ENCODE data around the gene ZNF662. TPM values are rescaled to one million over a fixed set of nuclear protein-coding genes. Genes with fewer than 3 reads are reported as not detected.

The ZNF662 gene
- total RNA-seq, 1 experiment from 2014 or later, result not detected

DNA sequence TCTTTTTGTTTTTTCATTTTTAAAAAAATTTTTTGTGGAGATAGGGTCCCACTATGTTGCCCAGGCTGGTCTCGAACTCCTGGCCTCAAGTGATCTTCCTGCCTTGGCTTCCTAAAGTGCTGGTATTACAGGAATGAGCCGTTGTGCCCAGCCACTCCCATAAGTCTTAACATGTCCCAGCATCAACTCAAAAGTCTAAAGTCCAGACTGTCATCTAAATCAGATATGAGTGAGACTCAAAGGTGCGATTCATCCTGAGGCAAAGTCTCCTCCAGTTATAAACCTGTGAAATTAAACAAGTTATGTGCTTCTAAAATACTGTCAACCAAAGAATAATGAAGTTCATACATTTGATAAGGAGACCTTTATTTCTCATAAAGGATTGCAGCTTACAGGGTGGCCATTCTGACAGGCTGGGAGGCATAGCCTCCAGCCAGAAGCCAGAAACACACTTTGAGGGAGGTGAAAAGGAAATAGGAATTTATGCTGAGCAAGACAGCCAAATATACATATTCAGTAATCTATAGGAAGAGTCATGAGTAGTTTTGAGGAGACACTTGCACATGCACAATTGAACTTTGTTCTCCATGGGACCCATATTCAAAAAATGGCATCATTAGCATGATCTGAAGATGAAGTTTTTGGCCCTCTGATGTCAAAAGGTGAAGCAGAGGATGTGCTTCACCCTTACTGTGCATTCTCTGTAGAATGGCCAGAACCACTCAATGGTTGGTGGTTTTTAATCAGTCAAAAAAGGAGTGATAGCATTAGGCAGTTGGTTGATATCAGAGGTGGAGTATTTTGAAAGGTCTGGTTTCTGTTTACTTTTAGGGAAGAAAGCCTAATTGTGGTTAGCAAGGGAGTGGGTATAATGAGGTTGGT is 11.0 kb upstream of the ZNF662 start:
- Histone ChIP-seq H2BK12ac (ENCODE audit: insufficient read length, low read depth, low read length) (no peak overlapping the region), H2BK5ac (ENCODE audit: insufficient read length, low read length) (no peak overlapping the region), H3K4me2 (ENCODE audit: insufficient read depth, insufficient read length, low read length) (no peak overlapping the region), H4K8ac (replicated peaks; ENCODE audit: insufficient read length, low read depth, low read length) (no peak overlapping the region), H3K27ac (ENCODE audit: insufficient read length, low read depth, low read length) (no peak overlapping the region), H2AK5ac (ENCODE audit: insufficient read length, low read length) (no peak overlapping the region), H2BK20ac (ENCODE audit: low read depth, low read length, poor library complexity, severe bottlenecking) (no peak overlapping the region), H2AFZ (ENCODE audit: low read length) (no peak overlapping the region), H2BK15ac (ENCODE audit: low read depth, low read length) (no peak overlapping the region), H3K56ac (ENCODE audit: insufficient read length, low read depth, low read length) (no peak overlapping the region), H4K91ac (ENCODE audit: insufficient read length, low read depth, low read length) (no peak overlapping the region), H3K14ac (ENCODE audit: insufficient read depth, low read length) (no peak overlapping the region), H3K18ac (ENCODE audit: insufficient read length, low read depth, low read length) (no peak overlapping the region), H3K4me1 (ENCODE audit: insufficient read depth, low read length) (peaks cover 6% of the 10 kb centered on the region; the same call in 1 of the 2 replicates), H2BK120ac (ENCODE audit: low read depth, low read length, poor library complexity, severe bottlenecking) (no peak overlapping the region), H4K20me1 (ENCODE audit: control insufficient read depth, insufficient read depth, insufficient read length) (no peaks in the 10 kb centered on the region), H3K9ac (ENCODE audit: extremely low read depth, insufficient read length, low read length) (no peak overlapping the region), H3K27me3 (ENCODE audit: insufficient read depth, low read length) (no peaks in the 10 kb centered on the region), H3K4ac (ENCODE audit: low read depth, low read length) (no peak overlapping the region), H3K23ac (ENCODE audit: insufficient read length, low read depth, low read length) (no peak overlapping the region), H3K23me2 (ENCODE audit: insufficient read length, low read depth, low read length, poor library complexity, severe bottlenecking) (no peaks in the 10 kb centered on the region), H3K79me1 (ENCODE audit: insufficient read depth, low read depth, low read length, poor library complexity, severe bottlenecking) (no peaks in the 10 kb centered on the region), H3T11ph (ENCODE audit: low read length) (no peak overlapping the region), H3K79me2 (ENCODE audit: insufficient read depth, low read length) (no peaks in the 10 kb centered on the region), H3K9me3 (ENCODE audit: control insufficient read depth, low read depth, low read length) (no peaks in the 10 kb centered on the region), H4K5ac (ENCODE audit: insufficient read length, low read depth, low read length) (no peak overlapping the region)
- Mint-ChIP-seq H3K27me3 (ENCODE audit: low read depth) (no peaks in the 10 kb centered on the region), H3K9me3 (peaks cover 0 to 2% of the 10 kb centered on the region in 2 experiments; a peak in 2 of 5 replicates), H3K4me1 (peaks cover 33 to 34% of the 10 kb centered on the region in 2 experiments), H3K36me3 (ENCODE audit: insufficient read depth in 1 of 3, low read depth in 3 of 3) (no peaks in the 10 kb centered on the region; a peak in 2 of 7 replicates), H3K27ac (no peak overlapping the region), H3K4me3 (no peak overlapping the region)
- WGBS (ENCODE audit: extremely low coverage, insufficient read length, low lambda C conversion rate), result no CpG with 5 or more reads among the region's 3 CpGs
- TF ChIP-seq, protein P1, sequence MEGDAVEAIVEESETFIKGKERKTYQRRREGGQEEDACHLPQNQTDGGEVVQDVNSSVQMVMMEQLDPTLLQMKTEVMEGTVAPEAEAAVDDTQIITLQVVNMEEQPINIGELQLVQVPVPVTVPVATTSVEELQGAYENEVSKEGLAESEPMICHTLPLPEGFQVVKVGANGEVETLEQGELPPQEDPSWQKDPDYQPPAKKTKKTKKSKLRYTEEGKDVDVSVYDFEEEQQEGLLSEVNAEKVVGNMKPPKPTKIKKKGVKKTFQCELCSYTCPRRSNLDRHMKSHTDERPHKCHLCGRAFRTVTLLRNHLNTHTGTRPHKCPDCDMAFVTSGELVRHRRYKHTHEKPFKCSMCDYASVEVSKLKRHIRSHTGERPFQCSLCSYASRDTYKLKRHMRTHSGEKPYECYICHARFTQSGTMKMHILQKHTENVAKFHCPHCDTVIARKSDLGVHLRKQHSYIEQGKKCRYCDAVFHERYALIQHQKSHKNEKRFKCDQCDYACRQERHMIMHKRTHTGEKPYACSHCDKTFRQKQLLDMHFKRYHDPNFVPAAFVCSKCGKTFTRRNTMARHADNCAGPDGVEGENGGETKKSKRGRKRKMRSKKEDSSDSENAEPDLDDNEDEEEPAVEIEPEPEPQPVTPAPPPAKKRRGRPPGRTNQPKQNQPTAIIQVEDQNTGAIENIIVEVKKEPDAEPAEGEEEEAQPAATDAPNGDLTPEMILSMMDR (conservative IDR thresholded peaks at IDR 0.05), result no peak
- no peak for DNase-seq

All from H9 (cell line).